NCI-H1436 treated with DMSO at 0.1 percent for 48 hours (cell line): Measurements from ENCODE around the gene CTSW.
"Not testable (repeated sequence)": the region's sequence is repeated elsewhere in the genome, so short reads cannot be mapped to it uniquely, and the experiment has no call there.

Source experiments
- DNase-seq: peaks from one replicate; lab custom pipeline; 2025; lab: John Stamatoyannopoulos, UW

CTSW gene, protein sequence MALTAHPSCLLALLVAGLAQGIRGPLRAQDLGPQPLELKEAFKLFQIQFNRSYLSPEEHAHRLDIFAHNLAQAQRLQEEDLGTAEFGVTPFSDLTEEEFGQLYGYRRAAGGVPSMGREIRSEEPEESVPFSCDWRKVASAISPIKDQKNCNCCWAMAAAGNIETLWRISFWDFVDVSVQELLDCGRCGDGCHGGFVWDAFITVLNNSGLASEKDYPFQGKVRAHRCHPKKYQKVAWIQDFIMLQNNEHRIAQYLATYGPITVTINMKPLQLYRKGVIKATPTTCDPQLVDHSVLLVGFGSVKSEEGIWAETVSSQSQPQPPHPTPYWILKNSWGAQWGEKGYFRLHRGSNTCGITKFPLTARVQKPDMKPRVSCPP

DNA sequence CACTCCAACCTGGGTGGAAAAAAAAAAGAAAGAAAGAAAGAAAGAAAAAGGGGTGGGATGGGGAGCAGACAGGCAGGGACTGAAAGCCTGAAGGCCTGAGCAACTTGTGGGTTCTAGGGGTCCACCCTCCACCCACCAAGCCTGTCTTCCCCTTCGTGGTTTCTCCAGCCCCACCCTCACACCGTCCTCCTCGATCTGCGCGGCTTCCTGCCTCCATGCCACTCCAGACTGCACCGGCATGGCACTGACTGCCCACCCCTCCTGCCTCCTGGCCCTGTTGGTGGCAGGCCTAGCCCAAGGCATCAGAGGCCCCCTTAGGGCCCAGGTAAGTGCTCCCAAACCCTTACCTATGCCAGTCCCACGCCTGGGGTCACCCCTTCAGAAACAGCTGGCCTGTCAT is at the start of gene CTSW:
Gene CTSW (plus strand): TSS at position 221 of the 400 bp plus-strand sequence. CDS start 18 bp downstream, at position 239.
- DNase-seq, result no peak

DNA sequence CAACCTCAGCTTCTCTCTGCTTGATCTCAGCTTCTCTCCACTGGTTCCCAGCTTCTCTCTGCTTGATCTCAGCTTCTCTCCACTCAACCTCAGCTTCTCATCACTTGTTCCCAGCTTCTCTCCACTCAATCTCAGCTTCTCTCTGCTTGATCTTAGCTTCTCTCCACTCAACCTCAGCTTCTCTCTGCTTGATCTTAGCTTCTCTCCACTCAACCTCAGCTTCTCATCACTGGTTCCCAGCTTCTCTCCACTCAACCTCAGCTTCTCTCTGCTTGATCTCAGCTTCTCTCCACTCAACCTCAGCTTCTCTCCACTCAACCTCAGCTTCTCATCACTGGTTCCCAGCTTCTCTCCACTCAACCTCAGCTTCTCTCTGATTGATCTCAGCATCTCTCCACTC is 47.4 kb upstream of the CTSW start:
- DNase-seq, result not testable (repeated sequence)

DNA sequence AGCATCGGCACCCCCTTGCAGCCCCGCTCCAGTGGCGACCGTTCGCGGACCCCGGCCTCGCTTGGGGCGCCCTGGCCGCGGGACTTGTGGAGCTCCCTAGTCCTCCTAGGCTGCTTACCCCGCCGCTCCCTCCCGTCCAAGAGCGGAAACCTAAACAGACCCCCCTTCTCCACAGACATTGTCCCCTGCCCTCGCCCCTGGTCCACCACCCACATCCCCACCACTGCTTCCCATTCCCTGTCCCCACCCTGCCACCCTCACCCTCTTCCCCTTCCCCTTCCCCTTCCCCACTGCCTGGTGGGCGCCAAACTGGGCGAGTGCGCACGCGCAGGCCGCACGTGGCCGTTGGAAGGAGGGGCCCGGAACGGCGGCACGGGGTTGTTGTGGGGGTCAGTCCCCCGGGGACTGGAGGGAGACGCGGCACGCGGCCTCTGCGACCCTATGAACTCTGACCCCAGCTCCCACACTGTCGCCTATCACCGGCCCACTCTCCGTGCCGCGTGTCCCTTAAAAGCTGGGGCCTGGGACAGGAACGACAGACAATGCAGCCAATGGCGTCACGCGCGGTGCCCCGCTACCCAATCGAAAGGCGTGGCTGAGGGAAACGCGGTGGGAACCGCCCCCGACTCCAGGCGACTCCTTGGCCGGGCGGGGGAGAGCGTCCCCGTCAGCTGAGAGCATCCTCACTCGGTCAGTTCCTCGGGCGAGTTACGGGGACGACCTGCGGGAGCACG is 46.2 kb upstream of the CTSW start, which contains the start of gene SNX32:
Gene SNX32 (plus strand): TSS at position 667 of the 734 bp plus-strand sequence. CDS start 103 bp downstream, outside the sequence.
- peak; percentile 60 for DNase-seq

DNA sequence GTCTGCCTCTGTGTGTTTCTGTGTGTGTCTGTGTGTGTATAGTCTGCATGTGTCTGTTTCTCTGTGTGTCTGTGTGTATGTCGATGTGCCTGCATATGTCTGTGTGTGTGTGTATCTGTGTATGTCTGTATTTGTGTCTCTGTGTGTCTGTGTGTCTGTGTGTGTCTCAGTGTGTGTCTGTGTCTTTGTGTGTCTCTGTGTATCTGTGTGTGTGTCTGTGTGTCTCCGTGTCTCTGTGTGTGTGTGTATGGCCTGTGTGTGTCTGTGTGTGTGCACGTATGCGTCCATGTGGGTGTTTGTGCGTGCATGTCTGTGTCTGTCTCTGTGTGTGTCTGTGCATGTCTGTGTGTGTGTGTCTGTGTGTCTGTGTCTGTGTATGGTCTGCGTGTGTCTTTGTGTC is 45.4 kb upstream of the CTSW start:
- DNase-seq, result no peak

DNA sequence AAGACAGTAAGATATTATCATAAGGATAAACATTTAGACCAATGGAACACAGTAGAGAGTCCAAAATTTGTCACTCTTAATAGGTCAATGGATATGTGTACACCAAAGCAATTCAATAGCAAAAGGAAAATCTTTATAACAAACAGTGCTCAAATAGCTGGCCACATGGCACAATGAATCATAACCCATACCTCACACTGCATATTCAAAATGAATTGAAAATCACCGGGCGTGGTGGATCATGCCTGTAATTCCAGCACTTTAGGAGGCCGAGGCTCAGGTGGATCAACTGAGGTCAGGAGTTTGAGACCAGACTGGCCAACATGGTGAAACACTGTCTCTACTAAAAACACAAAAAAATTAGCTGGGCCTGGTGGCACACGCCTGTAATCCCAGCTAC is 37.5 kb upstream of the CTSW start:
- no peak for DNase-seq

DNA sequence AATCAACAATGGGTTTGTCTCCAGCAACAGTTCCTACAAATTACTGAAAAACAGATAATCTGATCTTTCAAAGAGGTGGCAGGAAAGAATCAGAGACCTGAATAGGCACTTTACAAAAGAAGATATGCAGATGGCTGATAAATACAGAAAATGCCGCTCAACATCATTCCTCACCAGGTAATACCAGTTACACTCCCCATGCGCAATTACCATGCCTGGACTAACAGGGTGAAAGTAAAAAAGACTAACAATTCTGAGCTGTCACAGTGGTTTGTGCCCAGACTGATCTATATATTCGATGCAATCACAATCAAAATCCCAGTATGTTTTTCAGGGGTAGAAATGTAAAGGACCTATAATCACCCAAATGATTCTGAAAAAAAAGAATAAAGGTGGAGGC is 35.8 kb upstream of the CTSW start:
- no peak for DNase-seq

DNA sequence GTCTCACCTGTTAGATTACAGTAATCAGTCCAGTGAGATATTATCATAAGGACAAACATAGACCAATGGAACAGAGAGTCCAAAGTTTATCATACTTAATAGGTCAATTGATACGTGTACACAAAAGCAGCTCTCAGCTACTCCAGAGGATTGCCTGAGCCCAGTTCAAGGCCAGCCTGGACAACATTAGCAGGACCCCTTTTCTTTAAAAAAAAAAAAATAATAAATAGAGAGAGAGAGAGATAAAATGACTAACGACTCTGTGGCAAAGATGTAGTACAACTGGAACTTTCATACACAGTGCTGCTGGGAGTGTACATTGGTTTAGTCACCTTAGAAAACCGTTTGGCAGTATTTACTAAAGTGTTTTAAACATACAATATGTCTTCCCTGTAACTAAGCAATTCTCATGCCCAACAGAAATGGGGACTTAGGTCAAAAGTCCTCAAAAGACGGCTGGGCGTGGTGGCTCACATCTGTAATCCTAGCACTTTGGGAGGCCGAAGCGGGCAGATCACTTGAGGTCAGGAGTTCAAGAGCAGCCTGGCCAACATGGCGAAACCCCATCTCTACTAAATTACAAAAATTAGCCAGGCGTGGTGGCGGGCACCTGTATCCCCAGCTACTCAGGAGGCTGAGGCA is 35.3 kb upstream of the CTSW start:
- DNase-seq, result no peak

DNA sequence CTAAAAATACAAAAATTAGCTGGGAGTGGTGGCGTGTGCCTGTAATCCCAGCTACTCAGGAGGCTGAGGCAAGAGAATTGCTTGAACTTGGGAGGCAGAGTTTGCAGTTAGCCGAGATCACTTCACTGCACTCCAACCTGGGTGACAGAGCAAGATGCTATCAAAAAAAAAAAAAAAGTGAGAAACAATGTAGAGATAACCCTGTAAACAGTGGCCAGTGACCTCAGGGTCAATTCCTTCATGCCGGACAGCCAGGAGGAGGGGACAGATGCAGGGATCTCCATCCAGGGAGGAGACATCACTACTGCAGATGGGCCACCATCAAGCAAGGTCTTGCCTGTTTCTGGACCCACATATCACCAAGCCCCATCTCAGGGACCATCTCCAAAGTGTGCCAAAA is 31.9 kb upstream of the CTSW start:
- no peak for DNase-seq

DNA sequence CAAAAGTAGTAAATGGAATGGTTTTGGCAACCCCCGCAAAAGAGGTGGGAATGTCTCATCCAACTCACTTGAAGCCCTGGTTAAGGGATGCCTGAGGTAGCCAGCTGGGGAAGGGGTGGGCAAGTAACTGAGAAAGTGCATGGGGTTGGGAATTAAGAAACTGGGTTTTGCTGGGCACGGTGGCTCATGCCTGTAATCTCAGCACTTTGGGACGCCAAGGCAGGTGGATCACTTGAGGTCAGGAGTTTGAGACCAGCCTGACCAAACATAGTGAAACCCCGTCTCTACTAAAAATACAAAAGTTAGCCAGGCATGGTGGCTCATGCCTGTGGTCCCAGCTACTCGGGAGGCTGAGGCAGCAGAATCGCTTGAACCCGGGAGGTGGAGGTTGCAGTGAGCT is 30.9 kb upstream of the CTSW start:
- DNase-seq, result not testable (repeated sequence)

DNA sequence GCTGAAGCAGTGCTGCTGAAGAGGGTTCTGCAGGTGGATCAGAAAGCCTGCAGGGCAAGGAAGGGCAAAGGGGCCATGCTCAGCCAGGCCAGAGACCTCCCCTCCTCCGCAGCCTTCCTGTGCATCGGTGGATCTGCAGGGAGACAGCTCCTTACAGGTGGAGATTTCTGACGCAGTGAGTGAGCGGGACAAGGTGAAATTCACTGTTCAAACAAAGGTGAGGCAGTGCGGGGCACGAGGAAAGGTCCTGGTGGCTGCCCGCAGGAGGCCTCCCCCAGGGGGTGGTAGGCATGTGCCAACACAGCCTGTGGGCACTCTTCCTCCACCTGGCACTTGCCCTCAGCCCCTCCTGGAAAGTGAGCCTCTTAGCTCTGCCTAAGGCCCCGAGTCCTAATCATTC is 30.3 kb upstream of the CTSW start:
- no peak for DNase-seq

DNA sequence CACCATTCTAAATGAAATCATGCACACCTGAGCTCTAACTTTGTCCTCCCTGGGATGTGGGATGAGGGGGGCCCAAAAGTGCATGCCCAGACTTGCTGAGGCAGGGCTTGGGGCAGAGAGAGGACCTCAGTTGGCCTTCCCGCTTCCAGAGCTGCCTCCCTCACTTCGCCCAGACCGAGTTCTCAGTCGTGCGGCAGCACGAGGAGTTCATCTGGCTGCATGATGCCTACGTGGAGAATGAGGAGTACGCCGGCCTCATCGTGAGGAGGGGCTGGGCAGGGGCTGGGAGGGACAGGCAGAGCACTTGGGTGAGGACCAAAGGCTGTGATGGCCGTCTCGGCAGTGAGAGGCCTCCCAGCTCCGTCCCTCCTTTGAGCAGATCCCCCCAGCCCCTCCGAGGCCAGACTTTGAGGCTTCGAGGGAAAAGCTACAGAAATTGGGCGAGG is 29.8 kb upstream of the CTSW start:
- DNase-seq, result no peak

DNA sequence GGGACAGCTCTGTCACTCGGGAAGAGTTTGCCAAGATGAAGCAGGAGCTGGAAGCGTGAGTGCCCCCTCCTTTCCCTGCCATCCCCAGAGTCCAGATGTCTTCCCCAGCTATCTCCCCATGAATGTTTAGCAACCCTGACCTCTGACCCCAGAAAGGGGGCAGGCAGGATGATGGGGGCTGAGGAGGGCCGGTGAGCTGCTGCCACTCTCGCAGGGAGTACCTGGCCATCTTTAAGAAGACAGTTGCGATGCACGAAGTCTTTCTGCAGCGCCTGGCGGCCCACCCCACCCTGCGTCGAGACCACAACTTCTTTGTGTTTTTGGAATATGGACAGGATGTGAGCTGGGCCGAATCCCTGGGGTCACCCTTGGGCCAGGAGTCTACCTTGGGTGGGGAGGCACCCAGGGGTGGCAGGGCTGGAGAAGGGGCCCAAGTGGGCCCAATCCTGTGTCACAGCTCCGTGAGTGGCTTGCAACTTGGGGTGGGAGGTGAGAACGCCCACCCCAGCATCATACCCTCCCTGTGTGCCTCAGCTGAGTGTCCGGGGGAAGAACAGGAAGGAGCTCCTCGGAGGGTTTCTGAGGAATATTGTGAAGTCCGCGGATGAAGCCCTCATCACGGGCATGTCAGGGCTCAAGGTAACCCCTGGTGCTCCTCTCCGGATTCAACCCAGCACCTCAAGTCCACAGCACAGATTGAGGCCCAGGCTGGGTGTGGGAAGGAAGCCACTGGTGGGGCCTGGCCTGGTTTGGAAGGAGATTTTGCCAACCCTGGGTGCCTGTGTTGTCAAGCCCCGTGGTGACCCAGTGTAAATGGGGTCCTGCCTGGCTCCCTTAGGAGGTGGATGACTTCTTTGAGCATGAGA is 29.2 kb upstream of the CTSW start:
- no peak for DNase-seq

DNA sequence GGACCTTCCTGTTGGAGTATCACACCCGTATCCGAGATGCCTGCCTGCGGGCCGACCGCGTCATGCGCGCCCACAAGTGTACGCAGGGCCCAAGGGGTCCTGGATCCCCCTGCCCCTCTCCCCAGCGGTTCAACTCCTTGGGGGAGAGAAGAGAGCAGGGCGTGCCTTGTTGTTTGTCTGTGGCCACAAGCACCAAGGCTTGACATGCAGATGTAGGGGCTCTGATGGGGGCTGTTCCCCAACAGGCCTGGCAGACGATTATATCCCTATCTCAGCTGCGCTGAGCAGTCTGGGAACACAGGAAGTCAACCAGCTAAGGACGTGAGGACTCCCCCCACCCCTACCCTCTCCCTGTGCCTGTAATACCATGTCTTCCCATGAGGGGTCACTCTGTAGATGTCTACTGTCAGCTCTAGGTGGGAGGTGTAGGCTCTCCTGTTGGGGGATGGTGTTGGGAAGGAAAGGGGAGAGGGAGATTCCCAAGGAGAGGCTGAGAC is 28.5 kb upstream of the CTSW start:
- no peak for DNase-seq

DNA sequence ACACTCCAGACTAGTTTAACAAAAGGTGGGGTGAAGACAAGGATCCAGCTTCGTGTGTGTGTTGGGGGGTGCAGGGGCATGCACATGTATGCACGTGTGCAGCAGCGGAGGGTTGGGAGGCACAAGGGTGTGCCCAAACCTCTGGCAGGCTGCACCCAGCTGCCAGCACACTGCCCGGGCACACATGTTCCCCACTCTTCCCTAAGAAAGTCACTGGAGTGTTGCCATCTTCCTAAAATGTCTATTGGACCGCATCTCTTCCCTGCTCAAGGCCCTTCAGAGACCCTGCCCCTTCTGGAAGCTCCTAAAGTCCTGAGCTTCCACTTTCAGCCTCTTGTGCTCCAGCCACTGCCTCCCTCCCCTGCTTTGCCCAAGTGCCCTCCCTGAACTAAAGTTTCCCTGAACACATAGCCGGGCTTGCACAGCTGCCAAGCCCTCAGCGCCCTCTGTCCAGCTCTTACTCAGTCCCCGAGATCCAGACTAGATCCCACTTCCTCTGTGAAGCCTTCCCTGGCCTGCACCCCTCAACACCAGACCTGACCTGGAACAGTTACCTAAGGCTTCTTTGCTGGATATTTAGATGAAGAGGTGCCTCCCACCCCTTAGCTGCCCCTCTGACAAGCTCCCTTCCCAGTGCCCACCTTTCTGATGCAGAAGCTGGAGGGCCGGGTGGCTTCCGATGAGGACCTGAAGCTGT is 27.7 kb upstream of the CTSW start:
- no peak for DNase-seq

DNA sequence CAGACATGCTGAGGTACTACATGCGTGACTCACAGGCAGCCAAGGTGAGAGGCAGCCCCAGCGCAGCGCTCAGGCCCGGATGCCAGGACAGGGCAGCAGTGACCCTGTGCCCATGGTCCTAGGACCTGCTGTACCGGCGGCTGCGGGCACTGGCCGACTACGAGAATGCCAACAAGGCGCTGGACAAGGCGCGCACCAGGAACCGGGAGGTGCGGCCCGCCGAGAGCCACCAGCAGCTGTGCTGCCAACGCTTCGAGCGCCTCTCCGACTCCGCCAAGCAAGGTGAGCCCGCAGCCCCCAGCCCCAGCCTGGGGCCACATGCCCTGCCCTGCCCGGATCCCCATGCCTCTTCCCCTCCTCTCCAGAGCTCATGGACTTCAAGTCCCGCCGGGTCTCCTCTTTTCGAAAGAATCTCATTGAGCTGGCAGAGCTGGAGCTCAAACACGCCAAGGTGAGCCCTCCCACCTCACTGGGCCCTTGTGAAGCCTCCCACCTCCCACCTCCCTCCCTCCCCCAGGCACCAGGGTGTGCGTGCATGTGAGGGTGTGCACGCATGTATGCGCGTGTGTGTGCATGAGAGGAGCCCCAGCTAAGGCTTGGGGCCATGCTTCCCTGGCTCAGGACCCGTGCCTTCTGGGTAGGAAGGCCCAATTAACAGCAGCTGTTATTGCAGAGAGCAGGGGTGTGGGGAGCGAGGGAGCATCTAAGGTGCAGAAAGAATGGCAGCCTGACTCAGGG is 27.0 kb upstream of the CTSW start:
- no peak for DNase-seq

DNA sequence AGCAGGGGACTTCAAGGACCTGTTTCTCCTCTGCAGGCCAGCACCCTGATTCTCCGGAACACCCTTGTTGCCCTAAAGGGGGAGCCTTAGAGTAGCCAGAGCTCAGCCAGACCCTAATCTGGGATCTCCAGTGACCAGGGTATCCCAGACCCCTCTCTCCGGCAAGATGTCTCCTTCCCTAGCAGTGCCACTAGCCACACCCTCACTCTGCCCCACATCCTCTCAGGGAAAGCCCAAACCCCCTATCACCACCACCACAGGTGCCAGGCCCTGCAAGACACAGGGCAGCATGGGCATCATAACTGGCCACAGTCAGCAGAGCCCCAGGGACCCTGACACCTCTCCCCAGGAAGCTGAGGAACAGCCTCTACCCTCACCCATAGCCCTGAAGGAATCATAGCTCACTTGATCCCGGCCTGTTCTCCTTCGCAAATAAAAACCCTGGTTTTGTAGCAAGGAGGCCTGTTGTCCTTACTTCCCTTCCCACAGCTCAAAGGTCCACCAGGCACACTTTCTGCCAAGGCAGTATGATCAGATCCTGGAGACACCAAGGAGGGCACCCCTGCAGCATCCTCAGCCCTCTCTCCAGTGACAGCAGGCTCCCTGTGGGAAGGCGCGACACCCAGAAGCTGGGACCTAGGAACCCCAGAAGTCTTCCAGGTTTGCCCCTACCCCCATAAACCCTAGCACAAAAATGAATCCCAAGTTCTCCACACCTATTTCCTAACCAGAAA is 26.2 kb upstream of the CTSW start:
- DNase-seq, result no peak

DNA sequence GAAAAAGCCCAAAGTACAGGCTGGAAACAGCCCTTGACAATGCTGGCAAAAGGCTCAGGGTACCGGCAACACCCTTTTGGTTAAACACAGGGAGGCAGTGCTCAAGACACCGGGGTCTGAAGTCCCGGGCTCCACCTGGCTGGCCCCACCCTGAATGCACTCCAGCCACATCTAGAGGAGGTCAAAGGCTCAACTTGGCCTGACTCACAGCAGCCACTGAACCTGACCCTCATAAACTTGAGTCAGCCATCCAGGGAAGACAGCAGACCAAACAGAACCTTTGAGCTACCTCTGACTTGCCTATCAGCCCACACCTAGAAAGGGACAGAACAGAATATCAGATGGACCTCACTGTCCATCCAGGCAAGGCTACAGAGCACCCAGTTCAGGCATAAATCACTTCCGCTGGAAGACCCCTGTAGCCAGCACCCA is 25.5 kb upstream of the CTSW start:
- DNase-seq, result no peak

DNA sequence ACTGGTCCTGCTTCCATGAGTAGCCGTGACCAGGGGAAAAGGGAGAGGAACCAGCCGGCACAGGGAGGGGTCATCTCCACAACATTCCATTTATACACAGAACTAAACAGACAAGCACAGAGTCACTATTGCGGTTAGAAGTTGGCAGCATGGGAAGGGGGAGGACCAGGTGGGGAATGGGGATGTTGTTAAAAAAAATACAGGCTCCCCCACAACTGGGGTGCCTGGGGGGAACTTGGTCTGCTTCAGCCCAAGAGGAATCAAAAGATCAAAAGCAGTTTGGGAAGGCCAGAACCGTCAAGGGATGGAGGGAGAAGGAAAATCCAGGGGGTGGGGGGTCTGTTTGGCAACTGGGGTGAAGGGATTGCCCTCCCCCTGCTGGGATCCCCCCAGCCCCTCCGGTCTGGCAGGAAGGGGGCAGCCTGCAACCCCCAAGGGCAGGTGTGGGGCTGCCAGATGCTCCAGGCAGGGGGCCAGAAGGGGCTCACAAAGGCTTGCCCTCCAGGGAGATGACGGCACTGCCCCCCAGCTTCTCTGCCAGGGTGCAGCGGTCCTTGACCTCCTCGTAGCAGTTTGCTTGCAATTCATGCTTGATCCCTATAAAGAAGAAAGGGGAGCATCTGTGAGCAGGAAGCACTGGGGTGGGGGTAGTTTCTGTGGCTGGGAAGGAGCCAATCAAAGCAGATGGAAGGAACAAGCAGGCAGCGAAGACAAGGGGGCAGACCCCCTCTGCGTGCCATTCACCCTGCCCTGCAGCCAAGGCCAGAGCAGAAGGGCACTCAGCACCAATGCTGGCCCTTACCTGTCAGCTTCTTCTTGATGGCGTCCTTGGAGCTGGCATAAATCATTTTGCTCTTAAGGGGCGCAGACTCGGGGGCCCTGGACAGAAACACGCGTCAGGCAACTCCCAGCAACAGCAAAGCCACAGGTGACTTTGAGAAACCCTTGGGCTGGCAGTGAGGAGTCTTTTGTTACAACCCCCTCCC is 24.5 kb upstream of the CTSW start:
- no peak for DNase-seq
